Measurements from ENCODE around the gene PIGB. TPM values are rescaled to one million over a fixed set of nuclear protein-coding genes. Genes with fewer than 3 reads are reported as not detected.

The PIGB gene
- total RNA-seq, 1 experiment from 2014 or later = 15.1 TPM

DNA sequence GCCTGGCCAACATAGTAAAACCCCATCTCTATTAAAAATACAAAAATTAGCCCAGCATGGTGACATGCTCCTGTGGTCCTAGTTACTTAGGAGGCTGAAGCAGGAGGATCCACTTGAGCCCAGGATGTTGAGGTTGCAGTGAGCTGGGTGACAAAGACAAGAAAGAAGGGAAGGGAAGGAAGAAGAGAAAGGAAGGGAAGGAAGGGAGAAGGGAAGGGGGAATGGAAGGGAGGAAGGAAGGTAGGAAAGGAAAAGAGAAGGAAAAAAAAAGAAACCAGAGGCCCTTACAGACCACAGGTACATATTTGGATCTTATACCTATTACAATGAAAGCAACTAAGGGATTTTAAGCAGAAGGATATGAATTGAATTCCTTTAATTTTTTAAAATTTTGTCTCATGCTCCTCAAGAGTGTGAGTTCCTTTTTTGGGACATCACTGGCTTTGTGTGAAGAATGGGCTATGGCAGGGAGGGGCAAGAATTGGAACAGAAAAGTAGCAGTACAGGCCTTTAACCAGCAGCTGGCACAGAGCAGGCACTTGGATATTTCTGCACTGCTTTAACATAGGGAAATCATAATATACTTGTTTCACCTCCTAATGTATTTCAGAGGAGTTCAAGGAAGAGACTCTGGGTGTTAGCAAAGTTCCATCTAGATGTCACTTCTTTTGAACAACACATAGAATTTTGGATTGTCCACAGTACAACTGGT lies 37.3 kb upstream of the PIGB start:
- POLR2A ChIA-PET = no interaction called here

GRCh38 chr15:55282284-55282833 lies 36.7 kb upstream of the PIGB start:
- H3K4me2 ChIP-seq (ENCODE audit: low read length) = no peak overlapping the region
- H3K9me2 ChIP-seq (ENCODE audit: insufficient read depth) = no peaks in the 10 kb centered on the region
- ChIA-PET RAD21 (ENCODE audit: low non-redundant PET in 1 of 2, low total read pairs in 2 of 2, uncharacterized antibody in 2 of 2, unreplicated experiment in 2 of 2) (no interaction called here), CTCF (no interaction called here), POLR2A (no interaction called here)
- TF ChIP-seq CBX3 (IDR thresholded peaks at IDR 0.05; ENCODE audit: low read depth) (no peak), ZNF274 (IDR thresholded peaks at IDR 0.05; ENCODE audit: low read depth, low read length) (no peak), EZH2phosphoT487 (IDR thresholded peaks at IDR 0.05; ENCODE audit: borderline replicate concordance) (no peak), REST (IDR thresholded peaks at IDR 0.05; ENCODE audit: low read depth) (no peak), EZH2 (IDR thresholded peaks at IDR 0.05) (no peak), CEBPB (IDR thresholded peaks at IDR 0.05; ENCODE audit: low read depth) (0 out of 2 replicates have a peak, but pooled peaks have one; percentile 16)
- TF ChIP-seq, protein P1, sequence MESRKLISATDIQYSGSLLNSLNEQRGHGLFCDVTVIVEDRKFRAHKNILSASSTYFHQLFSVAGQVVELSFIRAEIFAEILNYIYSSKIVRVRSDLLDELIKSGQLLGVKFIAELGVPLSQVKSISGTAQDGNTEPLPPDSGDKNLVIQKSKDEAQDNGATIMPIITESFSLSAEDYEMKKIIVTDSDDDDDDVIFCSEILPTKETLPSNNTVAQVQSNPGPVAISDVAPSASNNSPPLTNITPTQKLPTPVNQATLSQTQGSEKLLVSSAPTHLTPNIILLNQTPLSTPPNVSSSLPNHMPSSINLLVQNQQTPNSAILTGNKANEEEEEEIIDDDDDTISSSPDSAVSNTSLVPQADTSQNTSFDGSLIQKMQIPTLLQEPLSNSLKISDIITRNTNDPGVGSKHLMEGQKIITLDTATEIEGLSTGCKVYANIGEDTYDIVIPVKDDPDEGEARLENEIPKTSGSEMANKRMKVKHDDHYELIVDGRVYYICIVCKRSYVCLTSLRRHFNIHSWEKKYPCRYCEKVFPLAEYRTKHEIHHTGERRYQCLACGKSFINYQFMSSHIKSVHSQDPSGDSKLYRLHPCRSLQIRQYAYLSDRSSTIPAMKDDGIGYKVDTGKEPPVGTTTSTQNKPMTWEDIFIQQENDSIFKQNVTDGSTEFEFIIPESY (IDR thresholded peaks at IDR 0.05; ENCODE audit: extremely low read depth, insufficient replicate concordance, low read length) = no peak
- no peaks in the 10 kb centered on the region for H3K79me2 ChIP-seq (ENCODE audit: insufficient read depth, low read length)
- no peak overlapping the region for H3K4me3 ChIP-seq (replicated peaks in 1 of 2; ENCODE audit: low read depth in 1 of 2, low read length in 2 of 2)
- H3K27ac ChIP-seq (ENCODE audit: low read depth, low read length) = no peak overlapping the region
- H3K9ac ChIP-seq (ENCODE audit: low read length) = no peak overlapping the region
- DNase-seq (ENCODE audit: low read depth, low spot score) (no peak), ATAC-seq (no peak)
- BruUV-seq (replicated peaks) = no TSS peak
- H2AFZ ChIP-seq (ENCODE audit: low read depth, low read length, poor library complexity, severe bottlenecking) = no peak overlapping the region
- intact Hi-C loops (cut with micrococcal nuclease) = no loop called here
- H3K27me3 ChIP-seq (ENCODE audit: insufficient read depth, low read length) = no peaks in the 10 kb centered on the region
- H3K4me1 ChIP-seq (ENCODE audit: control insufficient read depth in 1 of 2, insufficient read depth in 2 of 2, low read length in 2 of 2) = peaks cover 11 to 22% of the 10 kb centered on the region in 2 experiments
- no peaks in the 10 kb centered on the region for H3K9me3 ChIP-seq (ENCODE audit: control insufficient read depth in 1 of 2, insufficient read depth in 1 of 2, low read depth in 1 of 2, low read length in 2 of 2)
- no peaks in the 10 kb centered on the region for H3K36me3 ChIP-seq (ENCODE audit: control insufficient read depth in 1 of 2, insufficient read depth in 2 of 2, low read length in 2 of 2)
- H4K20me1 ChIP-seq (ENCODE audit: insufficient read depth) = no peaks in the 10 kb centered on the region

More for the DNA sequence above, 37.3 kb upstream of the PIGB start:
- BruUV-seq (replicated peaks) = no TSS peak
- Histone ChIP-seq H3K27ac (ENCODE audit: low read depth, low read length) (no peak overlapping the region), H3K4me3 (replicated peaks in 1 of 2; ENCODE audit: low read depth in 1 of 2, low read length in 2 of 2) (no peak overlapping the region), H3K9ac (ENCODE audit: low read length) (no peak overlapping the region), H3K9me3 (ENCODE audit: control insufficient read depth in 1 of 2, insufficient read depth in 1 of 2, low read depth in 1 of 2, low read length in 2 of 2) (no peaks in the 10 kb centered on the region), H2AFZ (ENCODE audit: low read depth, low read length, poor library complexity, severe bottlenecking) (no peak overlapping the region), H3K4me1 (ENCODE audit: control insufficient read depth in 1 of 2, insufficient read depth in 2 of 2, low read length in 2 of 2) (peaks cover 11 to 22% of the 10 kb centered on the region in 2 experiments), H3K9me2 (ENCODE audit: insufficient read depth) (no peaks in the 10 kb centered on the region), H3K79me2 (ENCODE audit: insufficient read depth, low read length) (no peaks in the 10 kb centered on the region), H4K20me1 (ENCODE audit: insufficient read depth) (no peaks in the 10 kb centered on the region), H3K27me3 (ENCODE audit: insufficient read depth, low read length) (no peaks in the 10 kb centered on the region), H3K36me3 (ENCODE audit: control insufficient read depth in 1 of 2, insufficient read depth in 2 of 2, low read length in 2 of 2) (no peaks in the 10 kb centered on the region), H3K4me2 (ENCODE audit: low read length) (no peak overlapping the region)
- intact Hi-C loops (cut with micrococcal nuclease) = no loop called here
- CTCF ChIA-PET = no interaction called here
- RAD21 ChIA-PET (ENCODE audit: low non-redundant PET in 1 of 2, low total read pairs in 2 of 2, uncharacterized antibody in 2 of 2, unreplicated experiment in 2 of 2) = no interaction called here
- TF ChIP-seq ZNF274 (IDR thresholded peaks at IDR 0.05; ENCODE audit: low read depth, low read length) (no peak), ZFX (IDR thresholded peaks at IDR 0.05) (no peak), SRF (IDR thresholded peaks at IDR 0.05; ENCODE audit: low read depth) (no peak)
- TF ChIP-seq, protein P1 (IDR thresholded peaks at IDR 0.05; ENCODE audit: extremely low read depth, insufficient replicate concordance, low read length) = no peak
- DNase-seq (ENCODE audit: low read depth, low spot score) (no peak), ATAC-seq (peak; percentile 48)

Measured in HCT116 (cell line).